ENCODE data around the gene KLLN. TPM values are rescaled to one million over a fixed set of nuclear protein-coding genes. Genes with fewer than 3 reads are reported as not detected.

Gene KLLN
- total and polyA plus RNA-seq, 2 experiments from 2014 or later = 0.56 to 1.1 TPM

DNA sequence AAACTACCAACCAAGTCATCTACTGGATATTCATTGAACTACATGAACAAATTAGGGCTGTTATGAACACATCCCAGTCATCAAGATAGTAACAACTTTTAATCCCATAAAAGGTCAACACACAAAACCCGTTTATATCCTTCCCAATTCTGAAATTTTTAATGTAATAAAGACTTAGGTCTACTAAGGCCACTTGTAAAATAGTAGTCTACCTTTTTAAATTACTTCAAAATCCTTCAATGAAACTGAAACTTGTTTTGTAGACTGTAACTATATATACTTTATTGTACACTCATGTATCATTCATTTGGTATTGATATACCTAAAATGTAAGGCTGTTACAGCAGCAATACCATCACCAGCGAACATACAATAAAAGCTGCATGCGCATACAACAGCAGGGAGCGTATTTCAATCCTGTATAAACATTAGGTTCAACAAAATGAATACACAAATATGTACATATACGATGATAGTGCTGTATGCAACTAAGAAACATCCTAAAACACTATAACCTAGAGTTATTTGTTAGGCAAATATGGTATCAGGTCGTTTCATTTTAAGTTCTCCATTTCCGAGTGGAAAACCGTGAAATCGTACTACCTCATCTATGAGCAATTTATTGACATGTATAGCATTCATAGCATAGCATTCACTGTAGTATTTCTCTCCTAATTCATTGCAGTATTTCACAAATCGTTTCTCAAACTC lies 46.3 kb downstream of the KLLN start:
- Histone ChIP-seq H3K9me3 (ENCODE audit: low read depth) (no peaks in the 10 kb centered on the region), H3K27ac (peak overlapping the region; percentile 74), H3F3A (ENCODE audit: insufficient read depth) (0 out of 2 replicates have a peak, but pooled peaks cover 8% of the 10 kb centered on the region), H2AFZ (peak overlapping the region; percentile 96), H3K9me2 (ENCODE audit: insufficient read depth) (no peaks in the 10 kb centered on the region), H4K20me1 (ENCODE audit: insufficient read depth) (no peaks in the 10 kb centered on the region), H3K4me1 (ENCODE audit: insufficient read depth) (peaks cover 27% of the 10 kb centered on the region), H3K4me3 (peak overlapping the region; percentile 94), H3K4me2 (ENCODE audit: unreplicated experiment) (peak overlapping the region; percentile 89), H3K79me2 (ENCODE audit: insufficient read depth) (peaks cover 60% of the 10 kb centered on the region), H3K36me3 (ENCODE audit: low read depth) (peaks cover 18% of the 10 kb centered on the region), H3K9ac (peak overlapping the region; percentile 94), H3K27me3 (replicated peaks; ENCODE audit: insufficient read depth) (no peaks in the 10 kb centered on the region)
- TF ChIP-seq EZH2 (IDR thresholded peaks at IDR 0.05; ENCODE audit: insufficient read depth, poor library complexity, severe bottlenecking) (no peak), EZH2phosphoT487 (IDR thresholded peaks at IDR 0.05; ENCODE audit: insufficient read depth, low read depth) (no peak)
- in situ Hi-C loops (cut with MboI) = no loop called here
- 12 to 15% methylated on average over 10 of the region's 10 CpGs for WGBS, 2 experiments (ENCODE audit: low coverage in 1 of 2, low lambda C conversion rate in 2 of 2, missing lambda C conversion rate in 2 of 2)
- DNase-seq = peak; percentile 36

DNA sequence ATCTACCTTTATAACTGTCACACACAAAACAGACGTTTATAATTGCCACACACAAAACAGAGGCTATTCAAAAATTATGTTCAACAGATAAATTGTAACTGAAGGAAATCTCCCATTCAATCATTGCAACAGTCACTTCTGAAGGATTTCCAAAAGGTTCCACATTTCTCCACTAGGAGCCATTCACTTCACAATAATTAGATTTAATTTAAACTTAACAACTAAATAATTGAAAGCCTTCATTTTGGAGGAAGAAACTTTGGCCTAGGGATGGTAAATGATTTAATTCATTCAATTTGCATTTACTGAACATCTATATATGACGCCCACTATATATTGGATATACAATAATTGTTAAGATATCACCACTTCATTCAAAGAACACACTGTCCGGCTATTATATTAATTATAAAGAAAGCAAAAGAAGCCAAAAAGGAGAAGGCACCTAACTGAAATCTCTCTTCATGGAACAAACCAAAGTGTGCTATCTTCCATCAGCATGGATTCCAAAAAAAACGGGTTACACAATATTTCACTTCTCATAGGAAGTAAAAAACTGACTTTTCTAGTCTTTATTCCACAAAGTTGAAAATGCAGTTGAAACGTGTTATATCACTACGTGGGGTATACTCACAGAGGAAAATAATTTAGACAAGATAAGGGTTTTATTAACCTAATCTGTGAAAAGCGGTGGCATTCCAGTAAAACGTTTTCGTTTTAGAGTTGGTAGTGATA lies 47.0 kb downstream of the KLLN start:
- Histone ChIP-seq H3K9me2 (ENCODE audit: insufficient read depth) (no peaks in the 10 kb centered on the region), H3K4me2 (ENCODE audit: unreplicated experiment) (peak overlapping the region; percentile 89), H3K4me1 (ENCODE audit: insufficient read depth) (peaks cover 27% of the 10 kb centered on the region), H2AFZ (0 out of 2 replicates have a peak overlapping the region, but pooled peaks have one; percentile 96), H3K36me3 (ENCODE audit: low read depth) (peaks cover 18% of the 10 kb centered on the region), H3K9me3 (ENCODE audit: low read depth) (no peaks in the 10 kb centered on the region), H3K4me3 (peak overlapping the region; percentile 94), H3K79me2 (ENCODE audit: insufficient read depth) (peaks cover 67% of the 10 kb centered on the region), H3K9ac (peak overlapping the region; percentile 94), H4K20me1 (ENCODE audit: insufficient read depth) (no peaks in the 10 kb centered on the region), H3K27ac (no peak overlapping the region), H3K27me3 (replicated peaks; ENCODE audit: insufficient read depth) (no peaks in the 10 kb centered on the region), H3F3A (ENCODE audit: insufficient read depth) (0 out of 2 replicates have a peak, but pooled peaks cover 8% of the 10 kb centered on the region)
- in situ Hi-C loops (cut with MboI) = no loop called here
- peak; percentile 26 for DNase-seq
- WGBS, 2 experiments (ENCODE audit: low coverage in 1 of 2, low lambda C conversion rate in 2 of 2, missing lambda C conversion rate in 2 of 2) = 77 to 81% methylated on average over 9 of the region's 9 CpGs
- TF ChIP-seq EZH2 (IDR thresholded peaks at IDR 0.05; ENCODE audit: insufficient read depth, poor library complexity, severe bottlenecking) (no peak), EZH2phosphoT487 (IDR thresholded peaks at IDR 0.05; ENCODE audit: insufficient read depth, low read depth) (no peak)

Small RNA genes within 50 kb of the gene (small RNA-seq; reads per million reads assigned to genes)
- gene RN7SL78P (ENCODE audit: low read depth, low replicate concordance) = not detected

Other genes with a start within 250 kb of the KLLN start
- gene PAPSS2, start 203.7 kb downstream of the KLLN start, total RNA-seq (2014; rRNA removed; shearing (Covaris generic)) = 63.6 and 65.9 TPM in 2 replicates
- gene PAPSS2, start 203.7 kb downstream of the KLLN start, polyA plus RNA-seq (2016; fragmentation: Nextera tagmentation; extraction: Ambion mirVana) = 81.8 and 82.3 TPM in 2 replicates
- gene ATAD1, start 45.3 kb downstream of the KLLN start, total RNA-seq (2014; rRNA removed; shearing (Covaris generic)) = 43.9 and 66.8 TPM in 2 replicates
- 52.4 and 52.8 TPM in 2 replicates for gene ATAD1, start 45.3 kb downstream of the KLLN start, polyA plus RNA-seq (2016; fragmentation: Nextera tagmentation; extraction: Ambion mirVana)
- 79.4 and 93.9 TPM in 2 replicates for gene PTEN, start 92 bp upstream of the KLLN start, total RNA-seq (2014; rRNA removed; shearing (Covaris generic))
- gene PTEN, start 92 bp upstream of the KLLN start, polyA plus RNA-seq (2016; fragmentation: Nextera tagmentation; extraction: Ambion mirVana) = 34.9 and 35.5 TPM in 2 replicates

All from GM23248 (cell line).